Trophoblast cell (in vitro differentiated cells and primary cell): ENCODE results near the gene PRICKLE1.

Experiments
- DNase-seq, 2 donors: peaks; one replicate each; pipeline ENCODE4 v3.0.0-alpha.2; 2016
- H2AFZ ChIP-seq: 2 replicates; pipeline ENCODE4 v1.6.1; 2013; ENCODE audit warnings: low read length, moderate library complexity, mild to moderate bottlenecking; ENCODE audit not compliant: insufficient read depth, poor library complexity
- H2AK5ac ChIP-seq: 2 replicates; pipeline ENCODE4 v1.6.1; 2013; ENCODE audit warnings: mild to moderate bottlenecking, low read length
- H2BK120ac ChIP-seq: 2 replicates; pipeline ENCODE4 v1.6.1; 2013; ENCODE audit warnings: low read length, mild to moderate bottlenecking, moderate library complexity; ENCODE audit not compliant: insufficient read depth, poor library complexity
- H2BK12ac ChIP-seq: 2 replicates; pipeline ENCODE4 v1.6.1; 2013; ENCODE audit warnings: mild to moderate bottlenecking, low read length, moderate library complexity
- H2BK5ac ChIP-seq: 2 replicates; pipeline ENCODE4 v1.6.1; 2013; ENCODE audit warnings: low read length, low read depth, moderate library complexity, mild to moderate bottlenecking; ENCODE audit not compliant: poor library complexity
- H3K14ac ChIP-seq: 2 replicates; pipeline ENCODE4 v1.6.1; 2013; ENCODE audit warnings: mild to moderate bottlenecking, low read length
- H3K18ac ChIP-seq: 2 replicates; pipeline ENCODE4 v1.6.1; 2013; ENCODE audit warnings: mild to moderate bottlenecking, low read length
- H3K23ac ChIP-seq: 2 replicates; pipeline ENCODE4 v1.6.1; 2013; ENCODE audit warnings: low read length
- H3K27ac ChIP-seq: 2 replicates; pipeline ENCODE4 v1.5.1; 2013; ENCODE audit warnings: low read depth, mild to moderate bottlenecking, inconsistent platforms, low read length, moderate library complexity
- H3K27me3 ChIP-seq: 2 replicates; pipeline ENCODE4 v1.6.1; 2013; ENCODE audit warnings: inconsistent platforms, mild to moderate bottlenecking, low read length, moderate library complexity; ENCODE audit not compliant: insufficient read depth
- H3K36me3 ChIP-seq, 2 experiments: 1 replicate in 1 of 2; 2 replicates in 1 of 2; pipeline ENCODE4 v1.6.1; 2013; ENCODE audit warnings: low read length in 2 of 2, mild to moderate bottlenecking in 2 of 2, moderate library complexity in 1 of 2; ENCODE audit not compliant: insufficient read depth in 2 of 2, control insufficient read depth in 1 of 2
- H3K4ac ChIP-seq: 2 replicates; pipeline ENCODE4 v1.6.1; 2013; ENCODE audit warnings: low read depth, mild to moderate bottlenecking, low read length, moderate library complexity
- H3K4me1 ChIP-seq, 2 experiments: 1 replicate in 1 of 2; 2 replicates in 1 of 2; pipeline ENCODE4 v1.6.1; 2013; ENCODE audit warnings: low read length in 2 of 2, mild to moderate bottlenecking in 2 of 2, moderate library complexity in 1 of 2; ENCODE audit not compliant: insufficient read depth in 2 of 2, control insufficient read depth in 1 of 2
- H3K4me2 ChIP-seq: 2 replicates; pipeline ENCODE4 v1.6.1; 2013; ENCODE audit warnings: inconsistent platforms, mild to moderate bottlenecking, low read length, moderate library complexity
- H3K4me3 ChIP-seq: 2 replicates; pipeline ENCODE4 v1.5.1; 2013; ENCODE audit warnings: mild to moderate bottlenecking, low read depth, low read length, inconsistent platforms
- H3K79me1 ChIP-seq: one replicate; pipeline ENCODE4 v1.6.1; 2013; ENCODE audit warnings: low read length
- H3K79me2 ChIP-seq: 2 replicates; pipeline ENCODE4 v1.6.1; 2013; ENCODE audit warnings: low read length, mild to moderate bottlenecking; ENCODE audit not compliant: control insufficient read depth, insufficient read depth, poor library complexity
- H3K9ac ChIP-seq: 2 replicates; pipeline ENCODE4 v1.6.1; 2013; ENCODE audit warnings: mild to moderate bottlenecking, low read length
- H3K9me3 ChIP-seq: 2 replicates; pipeline ENCODE4 v1.6.1; 2013; ENCODE audit warnings: low read depth, mild to moderate bottlenecking, control low read depth, inconsistent platforms, low read length; ENCODE audit not compliant: insufficient read depth
- H4K12ac ChIP-seq: 2 replicates; pipeline ENCODE4 v1.6.1; 2013; ENCODE audit warnings: low read depth, mild to moderate bottlenecking, low read length, moderate library complexity
- H4K8ac ChIP-seq: 2 replicates; pipeline ENCODE4 v1.6.1; 2013; ENCODE audit warnings: low read depth, mild to moderate bottlenecking, low read length, moderate library complexity
- H4K91ac ChIP-seq: one replicate; pipeline ENCODE4 v1.6.1; 2013; ENCODE audit warnings: low read depth, mild to moderate bottlenecking, low read length, moderate library complexity
- WGBS: extraction: QIAGEN DNeasy Blood & Tissue Kit; methylation state at CpG from one replicate; pipeline ENCODE4 v1.1.7; 2013; ENCODE audit warnings: missing lambda C conversion rate; ENCODE audit not compliant: insufficient read length, insufficient coverage; ENCODE audit errors: extremely low coverage; 5-methylcytosine and 5-hydroxymethylcytosine counted together

Gene PRICKLE1

GRCh38 chr12:42565633-42566032, 23.9 kb downstream of the PRICKLE1 start:
- WGBS, result no CpG with 5 or more reads among the region's 5 CpGs
- H3K4me1 ChIP-seq, result no peaks in the 10 kb centered on the region

GRCh38 chr12:42564996-42565395, 24.6 kb downstream of the PRICKLE1 start:
- Histone ChIP-seq H3K4me3 (no peak overlapping the region), H3K27ac (no peak overlapping the region), H3K23ac (no peak overlapping the region), H2AFZ (no peak overlapping the region), H3K79me2 (no peaks in the 10 kb centered on the region), H3K14ac (no peak overlapping the region), H3K18ac (no peak overlapping the region), H3K9me3 (no peaks in the 10 kb centered on the region), H3K4ac (no peak overlapping the region), H2AK5ac (no peak overlapping the region), H3K27me3 (no peaks in the 10 kb centered on the region), H3K4me1 (no peaks in the 10 kb centered on the region), H4K91ac (no peak overlapping the region), H4K8ac (no peak overlapping the region), H2BK12ac (no peak overlapping the region), H3K9ac (no peak overlapping the region), H2BK5ac (no peak overlapping the region), H4K12ac (no peak overlapping the region), H3K36me3 (no peaks in the 10 kb centered on the region), H2BK120ac (no peak overlapping the region), H3K79me1 (no peaks in the 10 kb centered on the region), H3K4me2 (no peak overlapping the region)
- WGBS, result no CpG with 5 or more reads among the region's 2 CpGs
- no peak for DNase-seq

More at GRCh38 chr12:42565633-42566032, 23.9 kb downstream of the PRICKLE1 start:
- no peak overlapping the region for H2AFZ ChIP-seq
- H3K79me2 ChIP-seq, result no peaks in the 10 kb centered on the region
- no peak overlapping the region for H3K18ac ChIP-seq
- H3K4me2 ChIP-seq, result no peak overlapping the region
- H2BK5ac ChIP-seq, result no peak overlapping the region
- H3K4ac ChIP-seq, result no peak overlapping the region
- H2BK12ac ChIP-seq, result no peak overlapping the region
- H2AK5ac ChIP-seq, result no peak overlapping the region
- no peak overlapping the region for H3K14ac ChIP-seq
- no peaks in the 10 kb centered on the region for H3K27me3 ChIP-seq
- DNase-seq, result no peak
- no peak overlapping the region for H2BK120ac ChIP-seq
- H3K9me3 ChIP-seq, result no peaks in the 10 kb centered on the region
- H3K79me1 ChIP-seq, result no peaks in the 10 kb centered on the region
- H4K8ac ChIP-seq, result no peak overlapping the region
- H3K23ac ChIP-seq, result no peak overlapping the region
- no peak overlapping the region for H4K91ac ChIP-seq
- H3K9ac ChIP-seq, result no peak overlapping the region
- H3K36me3 ChIP-seq, result no peaks in the 10 kb centered on the region
- no peak overlapping the region for H3K4me3 ChIP-seq
- H4K12ac ChIP-seq, result no peak overlapping the region
- no peak overlapping the region for H3K27ac ChIP-seq

- DNase-seq, result peak in 1 of 2 donors; percentile 54
- Histone ChIP-seq H3K4me2 (no peak overlapping the region), H3K9ac (no peak overlapping the region), H3K18ac (no peak overlapping the region), H3K79me2 (no peaks in the 10 kb centered on the region), H2BK12ac (no peak overlapping the region), H3K23ac (no peak overlapping the region), H2AK5ac (no peak overlapping the region), H4K91ac (no peak overlapping the region), H3K27ac (no peak overlapping the region), H3K4me1 (no peaks in the 10 kb centered on the region), H4K12ac (no peak overlapping the region), H3K36me3 (no peaks in the 10 kb centered on the region), H3K9me3 (no peaks in the 10 kb centered on the region), H3K79me1 (no peaks in the 10 kb centered on the region), H2BK5ac (no peak overlapping the region), H3K4me3 (no peak overlapping the region), H3K27me3 (no peaks in the 10 kb centered on the region), H2AFZ (no peak overlapping the region), H4K8ac (no peak overlapping the region), H2BK120ac (no peak overlapping the region), H3K14ac (no peak overlapping the region), H3K4ac (no peak overlapping the region)
- WGBS, result no CpG with 5 or more reads among the region's 3 CpGs
Observed at GRCh38 chr12:42564556-42564955, 25.0 kb downstream of the PRICKLE1 start.

- Histone ChIP-seq H3K4me1 (no peaks in the 10 kb centered on the region), H3K4ac (no peak overlapping the region), H4K8ac (no peak overlapping the region), H2BK12ac (no peak overlapping the region), H3K14ac (no peak overlapping the region), H3K9me3 (no peaks in the 10 kb centered on the region), H3K79me1 (no peaks in the 10 kb centered on the region), H3K23ac (no peak overlapping the region), H4K12ac (no peak overlapping the region), H3K18ac (no peak overlapping the region), H3K27ac (no peak overlapping the region), H3K4me2 (no peak overlapping the region), H2BK120ac (no peak overlapping the region), H3K27me3 (no peaks in the 10 kb centered on the region), H2BK5ac (no peak overlapping the region), H3K36me3 (no peaks in the 10 kb centered on the region), H3K4me3 (no peak overlapping the region), H3K79me2 (no peaks in the 10 kb centered on the region), H3K9ac (no peak overlapping the region), H2AFZ (no peak overlapping the region), H4K91ac (no peak overlapping the region), H2AK5ac (no peak overlapping the region)
- peak in 1 of 2 donors; percentile 32 for DNase-seq
- no CpG with 5 or more reads among the region's 1 CpG for WGBS
Observed at GRCh38 chr12:42560977-42561376, 28.6 kb downstream of the PRICKLE1 start.
